ENCODE measurements around the gene CYP4F22. TPM values are rescaled to one million over a fixed set of nuclear protein-coding genes. Genes with fewer than 3 reads are reported as not detected.
A peak's percentile ranks its signal among the peaks of the same experiment; 100 is the strongest.
"Not testable (repeated sequence)": the region's sequence is repeated elsewhere in the genome, so short reads cannot be mapped to it uniquely, and the experiment has no call there.

CYP4F22 gene
- total RNA-seq, 1 donor from 2014 or later, result not detected

DNA sequence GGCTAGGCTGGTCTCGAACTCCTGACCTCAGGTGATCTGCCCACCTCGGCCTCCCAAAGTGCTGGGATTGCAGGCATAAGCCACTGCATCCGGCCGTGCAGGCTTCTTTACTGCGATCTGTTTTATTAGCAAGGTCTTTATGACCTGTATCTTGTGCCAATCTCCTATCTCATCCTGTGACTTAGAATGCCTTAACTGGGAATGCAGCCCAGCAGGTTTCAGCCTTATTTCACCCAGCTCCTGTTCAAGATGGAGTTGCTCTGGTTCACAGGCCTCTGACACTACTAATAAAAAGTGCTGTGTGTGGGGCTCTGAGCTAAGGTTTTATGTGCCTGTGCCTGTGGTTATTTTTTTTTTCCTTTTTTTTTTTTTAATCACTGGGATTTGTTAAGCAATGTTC, 22.6 kb upstream of the CYP4F22 start:
- DNase-seq; intact Hi-C loops (cut with DNase I); ATAC-seq (ENCODE audit: poor library complexity): not testable (repeated sequence)

- ATAC-seq (ENCODE audit: poor library complexity) (no peak), DNase-seq (no peak)
- intact Hi-C loops (cut with DNase I), result no loop called here
Measured at GRCh38 chr19:15487038-15487437, 21.3 kb upstream of the CYP4F22 start.

DNA sequence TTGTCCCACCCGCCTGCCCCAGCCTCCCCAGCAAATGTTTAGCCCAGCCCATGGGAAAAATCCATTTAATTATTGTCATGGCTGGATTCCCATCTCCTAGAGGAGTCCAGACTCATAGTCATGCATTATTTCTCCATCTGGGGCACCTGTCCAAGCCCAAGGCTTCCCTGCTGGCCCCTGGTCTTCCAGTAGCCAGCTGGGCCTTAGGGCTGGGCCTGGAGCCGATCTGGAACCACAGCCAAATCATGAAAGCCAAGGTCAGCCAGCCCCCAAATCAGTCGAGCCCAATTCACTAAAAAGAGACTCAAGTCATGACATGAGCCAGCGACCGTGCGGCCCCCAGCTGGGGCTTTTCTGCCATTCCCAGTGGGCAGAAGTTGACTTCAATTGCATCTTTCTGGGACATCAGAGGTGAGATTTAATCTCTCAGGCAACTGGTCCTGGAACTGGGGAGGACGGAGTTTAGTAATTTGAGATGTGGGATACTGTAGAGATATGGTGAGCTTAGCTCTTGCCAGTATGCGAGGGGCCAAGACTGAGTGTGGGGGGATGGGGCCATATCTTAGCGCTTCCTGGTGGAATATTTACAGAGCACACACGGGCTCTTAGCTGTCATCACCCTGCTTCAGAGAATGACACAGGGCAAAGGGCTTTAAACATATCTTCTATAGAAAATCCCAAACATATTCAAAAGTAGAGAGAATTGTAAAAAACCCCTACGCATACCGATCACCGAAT, 19.7 kb upstream of the CYP4F22 start:
- ATAC-seq (ENCODE audit: poor library complexity) (peak; percentile 86), DNase-seq (peak; percentile 65)
- intact Hi-C loops (cut with DNase I), result no loop called here

- DNase-seq (no peak), ATAC-seq (ENCODE audit: poor library complexity) (no peak)
- intact Hi-C loops (cut with DNase I), result no loop called here
Measured at GRCh38 chr19:15495151-15495550, 13.2 kb upstream of the CYP4F22 start.

GRCh38 chr19:15498156-15498858, 10.0 kb upstream of the CYP4F22 start:
- no peak for DNase-seq
- no peak for ATAC-seq (ENCODE audit: poor library complexity)
- intact Hi-C loops (cut with DNase I), result no loop called here

GRCh38 chr19:15498910-15499309, 9.4 kb upstream of the CYP4F22 start:
- no peak for DNase-seq
- intact Hi-C loops (cut with DNase I), result no loop called here
- no peak for ATAC-seq (ENCODE audit: poor library complexity)

GRCh38 chr19:15501596-15501995, 6.7 kb upstream of the CYP4F22 start:
- DNase-seq (no peak), ATAC-seq (ENCODE audit: poor library complexity) (no peak)
- intact Hi-C loops (cut with DNase I), result no loop called here

DNA sequence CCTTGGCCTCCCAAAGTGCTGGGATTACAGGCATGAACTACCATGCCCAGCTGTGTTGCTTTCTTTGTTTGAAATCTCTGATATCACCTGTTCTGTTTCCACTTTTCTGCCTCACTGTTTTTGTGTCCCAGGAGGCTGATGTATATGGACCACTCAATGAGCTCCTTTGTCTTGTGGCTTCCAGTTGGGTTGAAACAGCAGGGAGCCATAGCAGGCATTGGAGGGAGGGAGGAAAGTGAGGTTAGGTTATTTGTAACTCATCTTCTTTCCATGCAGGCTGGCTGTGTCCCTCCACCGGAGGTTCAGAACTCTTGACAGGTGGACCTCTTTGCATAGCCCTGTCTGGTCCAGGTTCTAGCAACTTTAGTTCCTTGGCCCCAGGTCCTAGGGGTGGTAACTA, 6.1 kb upstream of the CYP4F22 start:
- DNase-seq (no peak), ATAC-seq (ENCODE audit: poor library complexity) (no peak)
- intact Hi-C loops (cut with DNase I), result no loop called here

DNA sequence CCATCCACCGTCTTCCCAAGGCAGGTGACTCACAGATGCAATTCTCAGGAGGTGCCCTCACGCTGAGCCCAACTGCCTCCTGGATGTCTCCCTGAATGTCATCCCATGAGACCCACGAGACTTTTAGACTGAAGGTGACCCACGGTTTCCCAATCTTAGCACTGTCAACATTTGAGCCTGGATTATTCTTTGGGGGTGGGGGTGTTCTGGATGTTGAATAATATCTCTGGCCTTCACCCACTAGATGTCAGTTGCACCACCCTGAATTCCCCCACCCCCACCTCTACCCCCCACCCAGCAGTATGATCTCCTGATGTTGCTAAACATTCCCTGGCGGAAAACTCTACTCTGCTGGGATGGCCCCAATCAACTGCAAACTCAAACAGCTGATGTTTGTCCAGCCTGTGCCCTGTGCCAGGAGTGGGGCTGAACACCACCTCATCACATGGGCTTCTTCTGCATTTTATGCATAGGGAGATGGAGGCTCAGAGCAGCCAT, 2.2 kb upstream of the CYP4F22 start:
- intact Hi-C loops (cut with DNase I), result no loop called here
- no peak for DNase-seq
- ATAC-seq (ENCODE audit: poor library complexity), result no peak

GRCh38 chr19:15507068-15508034, 974 bp upstream of the CYP4F22 start:
- DNase-seq (no peak), ATAC-seq (ENCODE audit: poor library complexity) (no peak)
- intact Hi-C loops (cut with DNase I), result no loop called here

DNA sequence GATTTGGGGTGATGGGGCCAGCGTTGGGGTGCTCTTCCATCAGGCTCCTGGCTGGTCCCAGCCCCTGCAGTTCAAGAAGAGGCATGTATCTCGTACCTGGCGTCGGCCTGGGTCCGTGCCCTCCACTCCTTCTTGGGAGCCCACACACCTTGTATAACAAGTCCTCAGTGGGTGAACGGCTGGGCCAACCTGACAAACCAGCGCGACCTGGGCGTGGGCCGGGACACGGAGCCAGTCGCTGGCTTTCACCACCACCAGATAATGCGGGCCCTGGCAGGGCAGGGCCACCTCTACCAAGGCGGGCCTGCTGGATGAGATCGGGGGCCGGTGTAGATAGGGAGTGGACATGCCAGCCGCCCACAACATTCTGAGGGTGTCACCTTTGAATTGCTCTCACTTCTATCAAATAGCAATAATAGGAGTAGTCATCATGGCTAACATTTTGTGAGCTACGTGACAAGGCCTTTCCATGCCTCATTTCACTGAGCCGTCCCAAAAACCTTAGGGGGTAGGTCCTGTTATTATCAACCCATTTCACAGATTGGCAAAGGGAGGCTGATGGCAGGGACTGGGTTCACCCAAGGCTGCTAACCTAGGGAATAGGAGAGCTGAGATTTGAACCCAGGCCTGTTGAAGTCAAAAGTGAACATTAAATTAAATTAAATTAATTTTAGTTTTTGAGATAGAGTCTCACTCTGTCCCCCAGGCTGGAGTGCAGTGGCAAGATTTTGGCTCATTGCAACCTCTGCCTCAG, 3.5 kb downstream of the CYP4F22 start:
- intact Hi-C loops (cut with DNase I), result no loop called here
- DNase-seq (no peak), ATAC-seq (ENCODE audit: poor library complexity) (no peak)

GRCh38 chr19:15515227-15515625, 6.9 kb downstream of the CYP4F22 start:
- intact Hi-C loops (cut with DNase I), result not testable (repeated sequence)

DNA sequence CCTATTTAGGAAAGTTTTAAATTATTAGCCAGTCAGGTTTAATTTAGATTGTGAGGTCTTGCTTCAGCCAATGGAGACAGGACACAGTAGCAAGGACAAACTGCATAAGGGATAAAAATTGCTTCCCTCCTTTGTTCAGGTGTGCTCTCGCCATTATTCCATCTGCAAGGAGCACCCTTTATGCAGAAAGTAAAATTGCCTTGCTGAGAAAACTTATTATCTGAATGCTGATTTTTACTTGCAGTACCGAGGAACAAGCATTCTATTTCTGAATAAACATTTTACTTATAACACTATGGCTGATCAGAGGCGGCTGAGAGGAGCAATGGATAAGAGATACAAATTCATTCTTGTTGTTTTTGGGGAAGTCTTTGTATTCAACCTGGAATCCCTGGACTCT, 8.0 kb downstream of the CYP4F22 start:
- intact Hi-C loops (cut with DNase I), result no loop called here
- no peak for DNase-seq
- no peak for ATAC-seq (ENCODE audit: poor library complexity)

More at GRCh38 chr19:15515227-15515625, 6.9 kb downstream of the CYP4F22 start:
- ATAC-seq (ENCODE audit: poor library complexity); DNase-seq: not testable (repeated sequence)

- intact Hi-C loops (cut with DNase I), result no loop called here
- DNase-seq (no peak), ATAC-seq (ENCODE audit: poor library complexity) (no peak)
Measured at GRCh38 chr19:15517778-15518177, 9.5 kb downstream of the CYP4F22 start.

- ATAC-seq (ENCODE audit: poor library complexity) (no peak), DNase-seq (no peak)
- intact Hi-C loops (cut with DNase I), result no loop called here
Measured at GRCh38 chr19:15519433-15519976, 11.2 kb downstream of the CYP4F22 start.

DNA sequence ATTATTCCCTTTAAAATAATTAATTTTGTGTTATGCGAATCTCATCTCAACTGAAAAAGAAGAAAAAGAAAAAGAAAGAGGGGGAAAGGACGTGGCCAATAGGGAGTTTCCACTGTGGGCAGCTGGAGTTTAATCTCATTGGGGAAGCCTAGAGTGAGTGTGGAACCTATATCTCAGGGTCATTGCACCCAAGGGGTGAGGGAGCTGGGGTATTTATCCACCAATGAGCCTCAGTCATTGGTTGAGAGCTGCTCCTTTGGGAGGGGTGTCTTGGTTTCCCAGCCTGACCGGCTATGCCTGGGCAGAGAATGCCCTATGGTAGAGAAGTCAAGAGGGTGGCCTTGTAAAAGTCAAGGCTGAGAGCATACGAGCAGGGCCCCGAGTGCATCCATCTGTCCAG, 16.5 kb downstream of the CYP4F22 start:
- no peak for DNase-seq
- no peak for ATAC-seq (ENCODE audit: poor library complexity)
- intact Hi-C loops (cut with DNase I), result no loop called here

- no peak for ATAC-seq (ENCODE audit: poor library complexity)
- intact Hi-C loops (cut with DNase I), result no loop called here
- DNase-seq, result no peak
Measured at GRCh38 chr19:15525291-15525690, 17.0 kb downstream of the CYP4F22 start.

- intact Hi-C loops (cut with DNase I), result no loop called here
- DNase-seq (no peak), ATAC-seq (ENCODE audit: poor library complexity) (no peak)
Measured at GRCh38 chr19:15526408-15526807, 18.1 kb downstream of the CYP4F22 start.
